SU-DHL-6 (cell line): ENCODE measurements around the gene FBXW11.

Source experiments
- H2AFZ ChIP-seq: fragments of 200-600 bp; sonication (generic); 2 replicates; pipeline ENCODE4 v1.6.1; 2014; ENCODE audit warnings: low read depth, mild to moderate bottlenecking, moderate library complexity, mixed read lengths, antibody characterized with exemption, low read length; ENCODE audit not compliant: severe bottlenecking
- H3F3A ChIP-seq: fragments of 200-600 bp; shearing (Covaris generic); 2 replicates; pipeline ENCODE4 v1.6.0; 2016; ENCODE audit warnings: antibody characterized with exemption, mild to moderate bottlenecking; ENCODE audit not compliant: insufficient read depth
- H3K27ac ChIP-seq: fragments of 200-600 bp; sonication (generic); 2 replicates; pipeline ENCODE4 v1.5.1; 2016; ENCODE audit warnings: low read depth, mild to moderate bottlenecking, low read length, moderate library complexity, mixed read lengths
- H3K27me3 ChIP-seq: fragments of 200-600 bp; sonication (generic), shearing (Covaris generic); 2 replicates; pipeline ENCODE4 v1.6.0; 2014; ENCODE audit warnings: mild to moderate bottlenecking, low read length
- H3K36me3 ChIP-seq: fragments of 200-600 bp; sonication (generic); 2 replicates; pipeline ENCODE4 v1.6.1; 2014; ENCODE audit warnings: mild to moderate bottlenecking, low read length, mixed read lengths
- H3K4me2 ChIP-seq: fragments of 300-600, 200-600 bp; shearing (Covaris generic), sonication (generic); 2 replicates; pipeline ENCODE4 v1.6.0; 2014; ENCODE audit warnings: low read length, low read depth, mild to moderate bottlenecking; ENCODE audit not compliant: poor library complexity, severe bottlenecking
- H3K4me3 ChIP-seq: fragments of 200-600 bp; sonication (generic); 2 replicates; pipeline ENCODE4 v1.5.1; 2014; ENCODE audit warnings: antibody characterized with exemption, low read length, mild to moderate bottlenecking, mixed read lengths; ENCODE audit not compliant: insufficient read depth, poor library complexity, severe bottlenecking
- H3K79me2 ChIP-seq: fragments of 200-600 bp; sonication (generic); 2 replicates; pipeline ENCODE4 v1.6.1; 2014; ENCODE audit warnings: mild to moderate bottlenecking, low read length, moderate library complexity; ENCODE audit not compliant: insufficient read depth
- H3K9ac ChIP-seq: fragments of 200-600 bp; sonication (generic); 2 replicates; pipeline ENCODE4 v1.7.0; 2014; ENCODE audit warnings: mild to moderate bottlenecking, low read length
- H3K9me2 ChIP-seq: fragments of 200-600 bp; sonication (generic); replicated peaks from 2 replicates; pipeline ENCODE4 v1.6.1; 2014; ENCODE audit warnings: low read length; ENCODE audit not compliant: insufficient read depth
- H3K9me3 ChIP-seq: fragments of 200-600 bp; sonication (generic); 2 replicates; pipeline ENCODE4 v1.6.1; 2014; ENCODE audit warnings: low read length, mixed read lengths; ENCODE audit not compliant: insufficient read depth
- H4K20me1 ChIP-seq: fragments of 200-600 bp; sonication (generic); 2 replicates; pipeline ENCODE4 v1.6.1; 2014; ENCODE audit warnings: low read depth, mild to moderate bottlenecking, antibody characterized with exemption, low read length, moderate library complexity, mixed read lengths
- CTCF ChIP-seq: fragments of 200-600 bp; sonication (generic); IDR thresholded peaks from one replicate; pipeline ENCODE4 v1.5.1; 2017; ENCODE audit warnings: antibody characterized with exemption, mild to moderate bottlenecking, low read length, moderate library complexity; ENCODE audit not compliant: insufficient read depth, poor library complexity, severe bottlenecking
- EZH2phosphoT487 ChIP-seq: fragments of 200-600 bp; sonication (generic), shearing (Covaris generic); conservative IDR thresholded peaks from 2 replicates; pipeline ENCODE4 v1.6.1; 2018; ENCODE audit warnings: mild to moderate bottlenecking, antibody characterized with exemption, low read length, moderate library complexity, mixed read lengths

The FBXW11 gene

GRCh38 chr5:171953860-171954701 is 52.4 kb downstream of the FBXW11 start:
- H3F3A ChIP-seq: no peaks in the 10 kb centered on the region
- no peaks in the 10 kb centered on the region for H3K27me3 ChIP-seq
- no peaks in the 10 kb centered on the region for H3K9me2 ChIP-seq
- H3K27ac ChIP-seq: no peak overlapping the region
- no peak overlapping the region for H3K4me2 ChIP-seq
- no peaks in the 10 kb centered on the region for H3K36me3 ChIP-seq
- no peak overlapping the region for H2AFZ ChIP-seq
- H3K79me2 ChIP-seq: peaks cover 95% of the 10 kb centered on the region
- TF ChIP-seq CTCF (no peak), EZH2phosphoT487 (no peak)
- peaks cover 17% of the 10 kb centered on the region for H4K20me1 ChIP-seq
- no peak overlapping the region for H3K9ac ChIP-seq
- no peaks in the 10 kb centered on the region for H3K9me3 ChIP-seq
- no peak overlapping the region for H3K4me3 ChIP-seq

GRCh38 chr5:171952021-171952420 is 54.4 kb downstream of the FBXW11 start:
- no peak overlapping the region for H3K9ac ChIP-seq
- TF ChIP-seq CTCF: no peak
- TF ChIP-seq EZH2phosphoT487: no peak
- no peak overlapping the region for H3K4me3 ChIP-seq
- no peaks in the 10 kb centered on the region for H3K9me2 ChIP-seq
- no peak overlapping the region for H3K27ac ChIP-seq
- H2AFZ ChIP-seq: no peak overlapping the region
- no peaks in the 10 kb centered on the region for H3K36me3 ChIP-seq
- H3K79me2 ChIP-seq: peaks cover 94% of the 10 kb centered on the region
- H3K27me3 ChIP-seq: no peaks in the 10 kb centered on the region
- no peak overlapping the region for H3K4me2 ChIP-seq
- H3F3A ChIP-seq: no peaks in the 10 kb centered on the region
- no peaks in the 10 kb centered on the region for H3K9me3 ChIP-seq
- H4K20me1 ChIP-seq: peaks cover 11% of the 10 kb centered on the region

GRCh38 chr5:171951218-171951617 is 55.2 kb downstream of the FBXW11 start:
- Histone ChIP-seq H3K79me2 (peaks cover 93% of the 10 kb centered on the region), H4K20me1 (peaks cover 14% of the 10 kb centered on the region), H3K4me2 (no peak overlapping the region), H2AFZ (no peak overlapping the region), H3K27ac (no peak overlapping the region), H3K9me3 (no peaks in the 10 kb centered on the region), H3F3A (no peaks in the 10 kb centered on the region), H3K36me3 (no peaks in the 10 kb centered on the region), H3K4me3 (no peak overlapping the region), H3K9ac (no peak overlapping the region), H3K27me3 (no peaks in the 10 kb centered on the region), H3K9me2 (no peaks in the 10 kb centered on the region)
- TF ChIP-seq CTCF (no peak), EZH2phosphoT487 (no peak)
